Adipose tissue (tissue), 3 donors: Measurements from ENCODE around the gene DNAJC17. TPM values are rescaled to one million over a fixed set of nuclear protein-coding genes. Genes with fewer than 3 reads are reported as not detected.

Experiments
- H3K27ac ChIP-seq: one replicate; pipeline ENCODE4 v1.5.1; 2013; ENCODE audit warnings: low read depth, low read length
- WGBS, 3 donors: extraction: QIAGEN DNeasy Blood & Tissue Kit; methylation state at CpG; one replicate each; pipeline ENCODE4 v1.1.7; 2013; 5-methylcytosine and 5-hydroxymethylcytosine counted together
- polyA plus RNA-seq, 3 donors: library from polyadenylated mRNA; stranded (reverse); fragments of 200-250 nt; gene quantifications; one replicate each; pipeline ENCODE4 v1.2.3, GENCODE V29; 2013
- donor health status: healthy with polysubstance abuse.
- donor health status: Bipolar disorder and iron deficiency.
- donor health status: healthy.

Gene DNAJC17, protein sequence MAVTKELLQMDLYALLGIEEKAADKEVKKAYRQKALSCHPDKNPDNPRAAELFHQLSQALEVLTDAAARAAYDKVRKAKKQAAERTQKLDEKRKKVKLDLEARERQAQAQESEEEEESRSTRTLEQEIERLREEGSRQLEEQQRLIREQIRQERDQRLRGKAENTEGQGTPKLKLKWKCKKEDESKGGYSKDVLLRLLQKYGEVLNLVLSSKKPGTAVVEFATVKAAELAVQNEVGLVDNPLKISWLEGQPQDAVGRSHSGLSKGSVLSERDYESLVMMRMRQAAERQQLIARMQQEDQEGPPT
- polyA plus RNA-seq, result 10 to 100 TPM; 22.4 to 41.5 (median 41.0) TPM

DNA sequence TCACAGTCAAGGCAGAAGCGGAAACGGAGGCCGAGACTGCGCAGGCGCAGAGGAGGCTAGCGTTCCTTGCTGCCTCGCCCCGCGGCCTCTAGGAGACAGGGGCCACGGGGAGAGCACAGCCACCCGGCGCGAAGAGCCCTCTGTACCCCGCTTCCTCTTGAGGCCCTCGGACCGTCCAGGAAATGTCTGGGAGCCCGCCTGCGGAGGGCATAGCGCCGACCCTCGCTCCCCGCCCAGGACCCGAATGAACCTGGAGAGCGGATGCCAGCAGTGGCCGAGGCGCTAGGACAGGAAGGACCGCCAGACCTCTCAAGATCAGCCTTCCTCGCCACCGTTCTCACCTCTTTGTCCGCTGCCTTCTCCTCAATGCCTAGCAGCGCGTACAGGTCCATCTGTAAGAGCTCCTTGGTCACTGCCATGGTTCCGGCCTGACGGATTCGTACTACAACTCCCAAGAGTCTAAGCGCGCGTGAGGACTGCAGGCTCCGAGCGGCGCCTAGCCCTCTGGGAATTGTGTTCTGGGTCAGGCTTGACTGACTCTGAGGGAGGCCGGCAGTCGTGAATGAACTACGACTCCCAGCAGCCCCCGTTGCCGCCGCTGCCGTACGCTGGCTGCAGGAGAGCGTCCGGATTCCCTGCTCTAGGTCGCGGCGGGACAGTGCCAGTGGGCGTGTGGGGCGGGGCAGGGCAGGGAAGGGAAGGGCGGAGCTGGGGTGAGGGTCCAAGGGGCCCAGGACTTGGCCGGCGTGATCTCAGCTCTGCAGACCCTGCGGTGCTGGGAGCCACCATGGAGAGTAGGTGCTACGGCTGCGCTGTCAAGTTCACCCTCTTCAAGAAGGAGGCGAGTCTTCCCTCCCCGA is at the start of gene DNAJC17, which contains the start of gene ZFYVE19:
TSS of gene DNAJC17 (minus strand) at position 446 of the 860 bp plus-strand sequence. CDS start at position 419, 27 bp downstream.
TSS of gene ZFYVE19 (plus strand) at position 62 of the 860 bp plus-strand sequence. CDS start at position 563, 501 bp downstream.
- peak within 1 kb of the TSS; percentile 40 for H3K27ac ChIP-seq
- WGBS, 3 donors, result 0 to 1% (median 1%) methylated on average over 59 to 64 of the region's 64 CpGs

DNA sequence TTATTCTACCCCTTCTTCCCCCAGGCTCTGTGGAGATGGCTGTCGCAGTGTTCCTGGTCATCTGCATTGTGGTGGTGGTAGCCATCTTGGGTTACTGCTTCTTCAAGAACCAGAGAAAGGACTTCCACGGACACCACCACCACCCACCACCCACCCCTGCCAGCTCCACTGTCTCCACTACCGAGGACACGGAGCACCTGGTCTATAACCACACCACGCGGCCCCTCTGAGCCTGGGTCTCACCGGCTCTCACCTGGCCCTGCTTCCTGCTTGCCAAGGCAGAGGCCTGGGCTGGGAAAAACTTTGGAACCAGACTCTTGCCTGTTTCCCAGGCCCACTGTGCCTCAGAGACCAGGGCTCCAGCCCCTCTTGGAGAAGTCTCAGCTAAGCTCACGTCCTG is 49.5 kb upstream of the DNAJC17 start:
- no peak overlapping the region for H3K27ac ChIP-seq
- WGBS, 3 donors, result 62 to 73% (median 71%) methylated on average over 8 of the region's 8 CpGs

DNA sequence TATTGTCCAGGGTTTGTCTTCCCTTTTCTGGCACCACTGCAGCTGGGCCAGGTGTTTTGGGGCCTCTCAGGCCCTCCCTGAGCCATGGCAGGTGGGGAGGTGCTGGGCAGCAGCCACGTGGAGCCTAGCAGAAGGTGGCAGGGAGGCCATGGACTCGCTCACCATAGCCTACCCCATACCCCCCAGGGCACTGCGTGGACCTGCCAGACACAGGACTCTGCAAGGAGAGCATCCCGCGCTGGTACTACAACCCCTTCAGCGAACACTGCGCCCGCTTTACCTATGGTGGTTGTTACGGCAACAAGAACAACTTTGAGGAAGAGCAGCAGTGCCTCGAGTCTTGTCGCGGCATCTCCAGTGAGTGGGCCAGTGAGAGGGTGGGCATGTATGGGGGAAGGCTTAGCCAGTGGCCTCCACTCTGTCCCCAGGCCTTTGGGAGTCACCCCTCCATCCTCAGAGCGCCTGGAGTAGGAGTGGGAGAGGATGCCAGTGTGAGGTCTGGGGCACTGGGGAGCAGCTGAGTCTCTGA is 48.5 kb upstream of the DNAJC17 start:
- no peak overlapping the region for H3K27ac ChIP-seq
- WGBS, 3 donors, result 83 to 84% (median 84%) methylated on average over 13 of the region's 13 CpGs

DNA sequence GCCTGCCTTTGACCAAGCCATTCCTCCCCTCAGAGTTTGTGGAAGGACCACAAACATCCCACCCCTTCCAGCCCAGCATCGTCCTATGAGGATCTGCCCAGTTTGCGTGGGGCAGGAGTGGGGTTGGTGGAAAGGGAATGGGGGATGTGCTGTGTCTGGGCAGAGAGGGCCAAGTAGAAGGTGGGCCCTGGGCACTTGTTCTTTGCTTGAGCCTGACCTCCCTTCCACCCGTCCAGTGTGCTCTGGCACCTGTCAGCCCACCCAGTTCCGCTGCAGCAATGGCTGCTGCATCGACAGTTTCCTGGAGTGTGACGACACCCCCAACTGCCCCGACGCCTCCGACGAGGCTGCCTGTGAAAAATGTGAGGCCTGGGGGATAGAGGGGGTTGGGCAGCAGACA is 46.9 kb upstream of the DNAJC17 start:
- no peak overlapping the region for H3K27ac ChIP-seq
- 50 to 79% (median 67%) methylated on average over 10 of the region's 10 CpGs for WGBS, 3 donors

DNA sequence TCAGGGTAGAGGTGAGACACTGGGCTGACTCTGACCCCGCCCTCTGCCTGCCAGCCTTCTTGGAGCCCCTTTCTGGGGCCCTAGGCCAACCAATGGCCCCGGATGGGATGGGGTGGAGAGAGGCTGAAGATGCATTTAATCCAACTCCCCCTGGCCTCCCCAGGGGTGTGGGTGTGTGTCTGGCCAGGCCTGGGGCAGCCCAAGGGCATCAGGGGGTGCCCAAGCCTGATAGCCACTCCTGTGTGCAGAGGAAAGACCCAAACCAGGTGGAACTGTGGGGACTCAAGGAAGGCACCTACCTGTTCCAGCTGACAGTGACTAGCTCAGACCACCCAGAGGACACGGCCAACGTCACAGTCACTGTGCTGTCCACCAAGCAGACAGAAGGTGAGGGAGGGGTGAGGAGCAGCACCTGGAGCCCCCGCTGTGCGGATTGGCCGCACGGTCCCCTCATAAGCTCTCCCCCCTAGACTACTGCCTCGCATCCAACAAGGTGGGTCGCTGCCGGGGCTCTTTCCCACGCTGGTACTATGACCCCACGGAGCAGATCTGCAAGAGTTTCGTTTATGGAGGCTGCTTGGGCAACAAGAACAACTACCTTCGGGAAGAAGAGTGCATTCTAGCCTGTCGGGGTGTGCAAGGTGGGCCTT is 46.1 kb upstream of the DNAJC17 start:
- H3K27ac ChIP-seq, result no peak overlapping the region
- 89 to 92% (median 91%) methylated on average over 16 of the region's 16 CpGs for WGBS, 3 donors

DNA sequence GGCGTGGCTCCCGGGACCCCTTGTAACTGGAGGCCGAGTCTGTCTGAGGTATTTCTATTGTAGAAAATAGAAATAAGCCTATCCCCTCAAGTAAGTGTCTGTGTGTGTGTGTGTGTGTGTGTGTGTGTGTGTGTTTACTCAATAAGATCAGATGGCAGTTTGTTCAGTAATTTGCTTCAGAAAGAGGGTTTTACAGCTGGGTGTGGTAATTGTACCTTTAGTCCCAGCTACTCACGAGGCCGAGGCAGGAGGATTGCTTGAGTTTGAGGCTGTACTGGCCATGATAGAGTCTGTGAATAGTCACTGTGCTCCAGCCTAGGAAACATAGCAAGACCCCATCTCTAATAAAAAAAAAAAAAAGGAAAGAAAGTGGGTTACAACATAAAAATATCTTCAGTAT is 45.3 kb upstream of the DNAJC17 start:
- H3K27ac ChIP-seq, result no peak overlapping the region
- WGBS, 3 donors, result 83 to 93% (median 92%) methylated on average over 5 of the region's 5 CpGs

DNA sequence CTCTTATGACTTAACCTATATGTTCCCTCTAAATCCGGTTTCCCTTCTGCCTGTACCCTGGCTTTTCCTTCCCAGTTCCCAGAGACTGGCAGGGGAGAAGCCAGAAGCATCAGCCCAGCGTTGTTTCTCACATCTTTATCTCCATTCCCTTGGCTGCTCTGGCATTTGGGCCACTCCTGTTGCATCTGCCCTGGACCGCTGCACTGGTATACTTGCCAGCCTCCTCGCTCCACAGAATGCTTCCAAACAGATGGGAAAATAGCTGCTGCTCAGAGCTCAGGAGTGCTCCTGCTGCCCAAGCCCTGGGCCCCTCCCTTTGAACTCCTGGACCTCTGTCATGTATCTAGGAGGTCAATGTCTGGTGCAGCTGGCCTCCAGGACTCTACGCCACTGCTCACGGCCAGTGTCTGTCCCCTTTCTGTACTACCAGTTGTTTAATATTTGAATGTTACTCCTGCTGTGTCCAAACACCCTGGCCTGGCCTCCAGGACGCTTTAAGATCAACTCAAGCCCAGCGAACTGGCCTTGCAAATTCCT is 43.4 kb upstream of the DNAJC17 start:
- H3K27ac ChIP-seq, result no peak overlapping the region
- 82 to 94% (median 87%) methylated on average over 8 of the region's 8 CpGs for WGBS, 3 donors

DNA sequence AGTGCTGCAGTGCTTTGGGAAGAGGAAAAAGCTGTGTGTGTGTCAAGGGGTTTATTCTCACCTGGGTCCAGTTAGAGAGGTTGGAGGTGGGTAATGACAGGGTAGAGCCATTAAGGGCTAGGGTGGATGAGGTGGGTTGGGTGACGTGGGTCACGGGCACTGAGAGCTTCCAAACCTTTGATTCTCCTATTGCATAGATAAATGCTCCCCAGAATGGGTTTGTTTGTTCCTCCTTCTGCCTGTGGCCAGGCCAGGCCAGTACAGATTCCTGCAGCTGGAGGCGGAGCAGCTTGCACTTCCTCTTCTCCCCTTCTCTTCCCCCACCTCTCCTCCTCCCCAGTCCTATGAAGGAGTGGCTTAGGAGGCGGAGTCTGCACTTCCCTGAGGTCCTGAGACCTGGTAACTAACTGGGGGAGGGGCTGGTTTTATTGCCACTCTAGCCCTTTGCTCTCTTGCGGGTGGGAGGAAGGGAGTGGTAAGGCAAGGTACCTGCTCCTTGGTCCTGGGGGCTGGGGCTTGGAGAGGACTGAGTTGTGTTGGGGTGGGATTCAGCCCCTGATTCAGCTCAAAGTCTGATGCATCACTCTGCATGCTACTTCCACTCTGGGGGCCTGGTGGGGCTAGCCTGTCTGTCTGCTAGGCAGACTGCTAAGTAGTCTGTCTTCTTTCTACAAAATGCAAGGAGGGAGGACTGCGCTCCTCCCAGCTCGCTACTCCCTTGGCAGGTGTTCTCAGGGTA is 40.1 kb upstream of the DNAJC17 start:
- no peak overlapping the region for H3K27ac ChIP-seq
- 45 to 54% (median 51%) methylated on average over 7 of the region's 7 CpGs for WGBS, 3 donors

DNA sequence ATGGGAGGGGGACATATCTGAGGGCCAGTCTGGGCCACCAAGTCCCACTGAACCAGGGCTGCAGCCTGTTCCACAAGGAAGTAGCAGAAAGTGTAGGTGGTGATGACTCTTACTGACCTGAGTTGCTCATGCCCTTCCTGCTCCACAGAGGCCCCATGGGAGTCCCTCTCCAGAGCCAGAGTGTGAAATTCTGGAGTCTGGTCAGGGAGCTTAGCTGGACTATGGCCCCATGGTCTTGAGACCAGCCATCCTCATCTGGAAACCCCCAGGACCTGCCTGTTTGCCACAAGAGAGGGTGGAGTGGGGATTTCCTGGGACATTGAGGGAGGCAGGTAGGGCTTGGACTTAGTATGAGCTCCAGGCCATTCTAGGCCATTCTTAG is 39.6 kb upstream of the DNAJC17 start:
- no peak overlapping the region for H3K27ac ChIP-seq

DNA sequence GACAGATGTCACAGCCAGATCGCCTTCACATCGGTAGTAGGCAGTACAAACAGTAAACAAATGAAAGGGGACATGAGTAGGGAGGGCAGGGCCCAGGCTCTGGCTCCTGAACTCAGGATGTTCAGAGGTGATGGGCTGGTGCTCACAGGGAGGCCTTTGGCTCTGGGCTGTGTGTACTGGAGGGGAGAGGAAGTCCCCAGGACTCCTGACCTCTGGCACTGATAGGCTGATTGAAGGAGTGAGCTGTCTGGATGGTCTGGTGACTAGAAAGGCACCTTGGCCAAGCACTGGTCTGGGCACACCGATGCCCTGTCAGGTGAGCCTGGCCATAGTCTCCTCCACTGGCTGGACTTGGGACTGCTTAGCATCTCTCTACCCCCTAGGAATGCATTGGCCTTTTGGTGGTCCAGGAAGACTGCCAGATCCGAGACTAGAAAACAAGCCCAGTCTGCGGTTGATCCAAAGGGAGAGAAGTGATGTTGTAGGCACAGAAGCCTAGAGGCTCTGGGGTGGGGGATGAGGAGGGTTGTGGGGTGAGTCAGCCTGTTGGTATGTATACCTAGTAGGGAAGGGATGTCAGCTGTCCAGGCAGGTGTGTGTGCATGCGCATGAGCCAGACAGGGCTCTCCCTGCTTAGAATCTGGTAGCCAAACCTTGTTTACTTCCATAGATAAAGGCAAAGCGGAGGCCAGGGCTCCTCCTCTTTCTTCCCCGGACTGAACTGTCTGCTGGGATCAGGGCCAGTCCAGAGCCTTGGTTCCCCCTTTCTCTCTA is 38.4 kb upstream of the DNAJC17 start:
- no peak overlapping the region for H3K27ac ChIP-seq
- 35 to 87% (median 85%) methylated on average over 8 of the region's 8 CpGs for WGBS, 3 donors

DNA sequence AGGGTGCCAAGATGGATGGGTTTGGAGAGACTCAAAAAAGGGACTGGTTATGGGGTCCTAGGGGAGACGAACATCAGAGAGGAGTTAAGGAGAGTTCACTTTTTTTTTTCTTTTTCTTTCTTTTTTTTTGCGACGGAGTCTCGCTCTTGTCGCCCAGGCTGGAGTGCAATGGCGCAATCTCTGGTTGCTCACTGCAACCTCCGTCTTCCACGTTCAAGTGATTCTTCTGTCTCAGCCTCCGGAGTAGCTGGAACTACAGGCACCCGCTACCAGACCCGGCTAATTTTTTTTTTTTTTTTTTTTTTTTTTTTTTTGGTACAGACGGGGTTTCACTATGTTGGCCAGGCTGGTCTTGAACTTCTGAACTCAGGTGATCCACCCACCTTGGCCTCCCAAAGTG is 37.8 kb upstream of the DNAJC17 start:
- 36 to 46% (median 43%) methylated on average over 12 of the region's 12 CpGs for WGBS, 3 donors
- H3K27ac ChIP-seq, result no peak overlapping the region

DNA sequence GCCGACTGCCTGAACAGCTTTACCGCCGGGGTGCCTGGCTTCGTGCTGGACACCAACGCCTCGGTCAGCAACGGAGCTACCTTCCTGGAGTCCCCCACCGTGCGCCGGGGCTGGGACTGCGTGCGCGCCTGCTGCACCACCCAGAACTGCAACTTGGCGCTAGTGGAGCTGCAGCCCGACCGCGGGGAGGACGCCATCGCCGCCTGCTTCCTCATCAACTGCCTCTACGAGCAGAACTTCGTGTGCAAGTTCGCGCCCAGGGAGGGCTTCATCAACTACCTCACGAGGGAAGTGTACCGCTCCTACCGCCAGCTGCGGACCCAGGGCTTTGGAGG is 37.4 kb upstream of the DNAJC17 start:
- WGBS, 3 donors, result 2% methylated on average over 28 of the region's 28 CpGs
- no peak overlapping the region for H3K27ac ChIP-seq

DNA sequence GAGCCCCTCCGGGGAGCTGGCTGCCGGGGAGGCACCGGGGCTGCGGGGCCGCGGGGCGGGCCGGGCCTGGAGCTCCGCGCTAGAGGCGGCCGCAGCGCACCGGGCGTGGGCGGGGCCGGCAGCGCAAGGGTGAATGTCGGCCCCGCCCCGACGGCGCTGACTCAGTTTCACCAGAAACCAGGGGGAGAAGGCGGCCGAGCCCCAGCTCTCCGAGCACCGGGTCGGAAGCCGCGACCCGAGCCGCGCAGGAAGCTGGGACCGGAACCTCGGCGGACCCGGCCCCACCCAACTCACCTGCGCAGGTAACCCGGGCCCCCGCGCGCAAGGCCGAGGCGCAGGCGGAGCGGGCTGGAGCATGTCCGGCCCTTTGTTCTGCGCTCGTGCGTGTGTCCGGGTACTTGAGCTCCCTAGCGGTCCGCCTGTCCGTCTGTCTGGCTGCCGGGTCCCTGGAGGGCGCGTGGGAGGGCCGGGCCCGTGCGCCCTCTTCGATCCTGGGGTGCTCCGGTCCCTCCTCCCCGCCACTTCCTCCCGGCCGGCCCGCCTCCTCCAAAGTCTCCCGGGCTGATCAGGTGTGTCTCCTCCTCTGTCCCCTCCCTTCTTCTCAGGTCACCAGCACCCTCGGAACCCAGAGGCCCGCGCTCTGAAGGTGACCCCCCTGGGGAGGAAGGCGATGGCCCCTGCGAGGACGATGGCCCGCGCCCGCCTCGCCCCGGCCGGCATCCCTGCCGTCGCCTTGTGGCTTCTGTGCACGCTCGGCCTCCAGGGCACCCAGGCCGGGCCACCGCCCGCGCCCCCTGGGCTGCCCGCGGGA is 36.8 kb upstream of the DNAJC17 start, which contains the start of gene SPINT1:
TSS of gene SPINT1 (plus strand) at position 164 of the 811 bp plus-strand sequence. CDS start at position 671, 507 bp downstream.
- no peak within 1 kb of the TSS for H3K27ac ChIP-seq
- 0 to 1% (median 0%) methylated on average over 75 to 89 of the region's 89 CpGs for WGBS, 3 donors

DNA sequence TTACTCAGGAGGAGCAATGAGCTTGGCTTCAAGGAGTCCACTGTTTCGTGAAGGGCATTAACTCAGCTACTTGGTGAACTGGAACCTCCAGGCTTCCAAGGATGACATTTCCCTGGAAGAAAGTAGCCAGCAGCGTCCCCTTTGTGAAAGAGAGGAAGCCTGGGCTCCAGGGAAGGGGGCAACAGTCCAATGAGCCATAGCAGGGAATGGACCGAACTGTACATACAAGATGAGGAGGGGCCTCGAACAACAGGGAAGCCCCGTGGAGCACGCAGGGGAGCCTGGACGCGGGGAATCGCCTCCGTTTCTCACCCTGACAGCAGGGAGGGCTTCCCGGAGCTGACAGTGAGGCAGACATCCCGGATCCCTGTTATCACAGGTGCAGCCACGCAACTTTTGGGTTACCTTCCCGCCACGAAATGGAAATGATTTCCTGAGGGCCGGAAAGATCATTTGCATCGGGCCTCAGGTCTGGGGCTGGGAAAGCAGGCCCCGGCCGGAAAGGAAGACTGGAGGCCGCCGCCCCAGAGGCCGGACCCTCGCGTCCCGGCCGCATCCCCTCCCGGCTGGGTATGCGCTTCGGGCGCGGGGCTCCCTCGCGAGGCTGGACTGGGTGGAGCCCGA is 36.1 kb upstream of the DNAJC17 start:
- no peak overlapping the region for H3K27ac ChIP-seq
- 10 to 24% (median 22%) methylated on average over 33 to 34 of the region's 34 CpGs for WGBS, 3 donors

DNA sequence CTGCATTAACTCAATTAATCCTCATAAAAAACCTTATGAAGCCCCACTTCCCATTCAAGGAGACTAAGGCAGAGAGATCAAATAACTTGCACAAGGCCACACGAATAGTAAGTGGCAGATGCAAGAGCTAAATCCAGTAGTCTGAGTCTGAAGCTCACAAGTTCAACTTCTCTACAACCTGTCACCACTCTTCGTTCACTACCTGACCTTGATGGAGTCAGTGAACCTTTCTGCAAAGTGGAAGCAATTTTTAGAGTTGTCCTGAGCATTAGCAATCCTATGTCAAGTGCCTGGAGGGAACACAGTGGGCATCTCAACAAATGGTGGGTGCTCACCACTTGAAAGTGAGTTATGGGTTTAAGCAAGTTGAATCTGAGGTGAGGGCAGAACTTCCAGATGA is 34.5 kb upstream of the DNAJC17 start:
- 65 to 85% (median 83%) methylated on average over 2 of the region's 2 CpGs for WGBS, 3 donors

DNA sequence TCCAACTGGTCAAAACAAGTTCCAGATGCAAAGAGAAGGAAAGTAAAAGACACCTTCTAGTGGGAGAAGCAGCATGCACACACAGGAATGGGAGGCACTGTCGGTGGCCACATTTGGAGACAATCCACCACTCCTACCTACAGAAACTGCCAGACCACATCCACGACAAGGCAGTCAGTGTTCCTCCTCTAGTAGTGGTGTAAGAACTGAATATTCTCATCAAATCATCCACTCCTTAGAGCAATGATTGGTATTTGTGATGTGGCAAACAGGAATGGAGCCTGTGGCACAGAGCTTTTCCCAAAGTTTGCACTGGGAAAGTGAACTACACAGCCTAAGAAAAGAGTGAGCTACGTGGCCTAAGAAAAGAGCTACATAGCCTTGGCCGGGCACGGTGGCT is 31.5 kb upstream of the DNAJC17 start:
- no peak overlapping the region for H3K27ac ChIP-seq
- WGBS, 3 donors, result 84 to 87% (median 86%) methylated on average over 5 of the region's 5 CpGs

More for the DNA sequence above, 34.5 kb upstream of the DNAJC17 start:
- H3K27ac ChIP-seq, result no peak overlapping the region
